ENCODE data around the gene LPAR1. TPM values are rescaled to one million over a fixed set of nuclear protein-coding genes. Genes with fewer than 3 reads are reported as not detected.

The LPAR1 gene
- total RNA-seq, 1 donor from 2014 or later = not detected

DNA sequence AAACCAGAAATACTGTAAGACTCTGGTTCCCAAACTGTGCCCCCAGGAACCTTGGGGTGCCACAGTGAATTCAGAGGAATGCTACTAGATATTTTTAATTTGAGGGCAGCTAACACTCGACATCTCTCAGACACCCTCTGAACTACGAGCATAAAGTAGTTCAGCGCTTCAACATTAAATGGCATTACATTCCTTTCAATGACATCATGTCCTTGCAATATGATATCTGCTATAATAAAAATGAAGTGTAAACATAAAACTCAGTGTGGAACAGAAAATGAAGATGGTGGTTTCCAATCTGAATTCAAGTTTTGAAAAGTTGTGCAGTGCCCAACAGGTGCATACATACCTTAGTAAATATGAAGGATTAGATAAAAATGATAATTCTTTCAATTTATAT is 116.1 kb downstream of the LPAR1 start:
- intact Hi-C loops (cut with micrococcal nuclease) = no loop called here

DNA sequence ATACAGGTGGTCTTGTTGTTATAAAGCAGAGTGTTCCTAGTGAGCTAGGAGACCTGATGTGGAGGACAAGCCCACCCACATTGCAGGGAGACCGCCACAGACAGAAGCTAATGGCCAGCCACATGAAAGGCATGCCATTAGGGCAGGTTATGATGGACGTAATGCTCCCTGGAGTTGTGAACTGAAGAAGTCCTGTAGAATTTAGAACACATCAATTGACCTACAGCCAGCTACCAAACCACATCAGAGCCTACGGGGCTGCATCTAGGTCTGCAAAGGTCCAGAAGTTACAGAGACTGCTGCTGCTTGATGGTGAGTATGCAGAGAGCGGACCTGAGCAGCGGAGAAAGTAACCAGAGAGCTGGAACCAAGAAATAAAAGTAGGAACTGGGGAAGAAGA is 116.6 kb downstream of the LPAR1 start:
- intact Hi-C loops (cut with micrococcal nuclease) = no loop called here

DNA sequence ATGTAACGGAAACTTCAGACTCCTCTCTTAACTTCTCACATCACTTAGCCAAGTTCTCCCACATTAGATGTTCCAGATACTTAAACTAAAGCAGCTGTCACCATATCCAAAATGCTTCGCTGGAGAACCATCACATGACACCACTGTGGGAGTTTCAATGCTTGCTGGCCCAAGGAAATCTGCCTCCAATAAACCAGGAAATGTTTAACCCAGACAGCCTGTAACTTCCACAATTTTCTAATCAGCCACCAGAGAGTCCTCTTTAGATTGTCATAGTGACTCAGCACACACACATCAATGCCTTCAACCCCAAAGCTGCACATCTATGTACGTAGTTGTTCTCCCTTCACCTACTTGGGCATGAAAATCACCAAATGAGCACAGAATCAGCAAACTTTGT is 118.7 kb downstream of the LPAR1 start:
- intact Hi-C loops (cut with micrococcal nuclease) = no loop called here

DNA sequence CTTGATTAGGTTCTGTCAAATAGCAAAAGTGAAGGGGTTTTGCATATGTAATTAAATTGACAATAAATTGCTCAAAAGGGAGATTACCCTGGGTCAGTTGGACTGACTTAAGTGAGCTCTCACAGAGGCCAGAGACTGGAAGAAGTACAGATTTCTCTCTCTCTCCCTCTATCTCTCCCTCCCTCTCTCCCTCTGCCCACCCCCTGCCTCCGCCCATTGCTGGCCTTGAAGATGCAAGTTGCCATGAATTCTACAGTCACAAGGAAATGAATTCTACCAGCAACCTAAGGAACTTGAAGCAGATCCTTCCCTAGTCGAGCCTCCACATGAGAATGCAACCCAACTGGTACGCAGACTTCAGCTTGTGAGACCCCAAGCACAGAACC is 119.2 kb downstream of the LPAR1 start:
- intact Hi-C loops (cut with micrococcal nuclease) = no loop called here

DNA sequence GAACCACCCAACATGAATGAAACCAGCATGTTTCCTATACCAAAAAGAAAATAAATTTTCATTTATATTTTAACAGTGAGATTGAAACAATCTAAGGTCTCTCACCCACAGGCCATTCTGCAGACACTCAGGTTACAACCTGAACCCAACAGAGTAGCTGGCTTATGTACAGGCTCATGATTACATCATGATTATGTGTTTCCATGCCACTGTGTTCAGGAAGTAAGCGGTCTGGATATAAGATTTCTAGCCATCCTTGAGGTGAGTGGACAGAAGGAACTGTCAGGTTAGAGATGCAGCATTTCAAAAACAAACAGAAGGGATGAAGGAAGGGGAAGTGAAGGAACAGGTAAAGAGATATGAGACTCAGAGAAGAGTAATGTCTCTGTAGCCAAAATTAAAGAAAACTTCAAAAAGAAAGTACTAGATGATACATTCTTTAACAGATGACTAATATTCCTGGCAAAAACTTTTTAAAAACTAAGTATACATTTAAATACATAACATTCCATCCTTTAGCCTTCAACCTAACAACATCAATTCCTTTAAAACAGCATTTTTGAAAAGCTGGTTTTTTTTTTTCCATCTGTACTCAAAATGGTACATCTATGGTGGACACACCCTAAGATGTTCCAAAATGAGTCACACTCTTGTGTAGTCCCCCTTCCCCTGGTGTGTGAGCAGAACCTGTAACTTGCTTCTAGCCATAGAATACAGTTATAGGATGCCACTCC is 119.8 kb downstream of the LPAR1 start:
- intact Hi-C loops (cut with micrococcal nuclease) = no loop called here

DNA sequence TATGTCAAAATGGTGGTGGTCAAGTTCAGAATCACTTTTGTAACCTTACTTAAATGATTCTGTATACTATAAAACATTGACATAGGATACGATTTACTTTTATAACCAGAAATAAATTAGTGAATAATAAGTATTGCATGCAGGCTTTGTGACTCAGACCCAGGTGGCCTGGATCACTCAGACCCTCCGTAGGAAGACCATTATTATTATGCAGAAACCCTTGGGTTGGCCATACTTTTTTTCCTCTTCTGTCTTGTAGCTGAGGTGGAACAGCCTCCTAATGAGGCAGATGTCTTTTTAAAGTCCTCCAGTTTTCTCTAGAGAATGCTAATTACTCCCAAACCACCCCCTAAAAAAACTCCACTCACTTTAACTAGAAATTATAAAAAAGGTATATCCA is 121.9 kb downstream of the LPAR1 start:
- intact Hi-C loops (cut with micrococcal nuclease) = no loop called here

DNA sequence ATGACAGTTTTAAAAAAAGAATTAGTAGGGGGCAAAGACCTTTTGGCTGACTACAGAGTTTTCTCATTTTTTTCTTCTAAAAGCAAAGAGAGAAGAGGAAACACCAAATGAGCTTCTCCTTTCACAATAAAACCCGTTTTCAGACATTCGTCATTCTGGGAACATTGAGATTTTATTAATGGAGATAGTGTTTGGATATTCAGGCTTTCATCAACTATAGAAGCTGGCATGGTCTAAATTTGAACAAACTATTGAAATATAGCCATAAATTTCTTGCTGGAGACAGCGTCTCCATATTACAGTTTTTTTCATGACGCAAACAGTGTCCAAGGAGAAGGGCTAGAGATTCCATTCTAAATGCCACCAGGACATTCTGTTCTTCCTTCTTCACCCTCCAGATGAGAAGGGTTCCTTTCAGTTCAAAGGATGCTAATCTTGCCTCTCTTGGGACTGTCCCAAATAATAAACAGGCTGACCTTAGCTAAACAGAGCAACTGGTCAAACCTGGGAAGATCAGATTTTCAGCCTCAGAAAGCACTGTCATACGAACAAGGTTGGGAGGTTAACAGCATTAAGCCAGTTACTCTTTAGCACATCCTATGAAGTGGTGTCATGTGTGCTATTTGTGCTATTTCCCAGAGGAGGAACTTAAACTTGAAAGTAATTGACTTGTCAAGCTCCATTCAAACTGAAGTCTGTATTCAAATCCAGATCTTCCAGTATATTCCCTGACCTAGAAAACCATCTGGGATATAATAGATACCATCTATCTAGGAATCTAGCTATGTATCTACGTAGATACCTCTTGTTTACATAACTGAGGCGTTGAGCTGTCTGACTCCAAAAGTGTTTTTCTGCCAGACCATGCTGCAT is 125.6 kb downstream of the LPAR1 start:
- intact Hi-C loops (cut with micrococcal nuclease) = no loop called here

DNA sequence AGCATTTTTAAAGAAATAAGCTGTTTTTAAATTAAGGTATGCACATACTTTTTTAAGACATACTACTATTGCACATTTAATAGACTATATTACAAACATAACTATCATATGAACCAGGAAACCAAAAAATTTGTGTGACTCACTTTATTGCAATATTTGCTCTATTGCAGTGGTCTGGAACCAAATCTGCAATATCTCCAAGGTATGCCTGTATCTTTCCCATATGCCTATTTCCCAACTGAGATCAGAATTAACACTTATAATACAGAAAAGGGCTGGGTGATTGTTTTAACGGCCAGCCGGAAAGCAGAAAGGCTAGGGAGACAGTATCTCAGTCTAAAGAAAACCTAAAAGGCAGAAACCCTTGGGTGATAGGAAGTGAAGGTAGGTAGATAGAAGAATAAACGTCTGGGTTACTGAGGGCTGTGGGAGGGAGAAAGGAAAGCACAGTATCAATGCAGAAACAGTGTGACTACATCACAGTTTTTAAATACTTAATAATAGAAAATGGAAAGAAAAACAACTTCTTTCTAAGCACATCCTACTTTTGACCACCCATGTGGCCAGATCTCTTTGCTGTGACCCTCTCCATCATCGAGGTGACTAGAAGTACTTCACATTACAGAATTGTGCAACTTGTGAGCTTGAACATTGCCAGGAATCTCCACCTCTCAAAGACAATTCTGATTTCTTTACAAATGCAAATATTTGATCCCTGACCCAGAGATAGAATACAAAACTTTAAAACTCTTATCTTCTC is 126.4 kb downstream of the LPAR1 start:
- intact Hi-C loops (cut with micrococcal nuclease) = no loop called here

DNA sequence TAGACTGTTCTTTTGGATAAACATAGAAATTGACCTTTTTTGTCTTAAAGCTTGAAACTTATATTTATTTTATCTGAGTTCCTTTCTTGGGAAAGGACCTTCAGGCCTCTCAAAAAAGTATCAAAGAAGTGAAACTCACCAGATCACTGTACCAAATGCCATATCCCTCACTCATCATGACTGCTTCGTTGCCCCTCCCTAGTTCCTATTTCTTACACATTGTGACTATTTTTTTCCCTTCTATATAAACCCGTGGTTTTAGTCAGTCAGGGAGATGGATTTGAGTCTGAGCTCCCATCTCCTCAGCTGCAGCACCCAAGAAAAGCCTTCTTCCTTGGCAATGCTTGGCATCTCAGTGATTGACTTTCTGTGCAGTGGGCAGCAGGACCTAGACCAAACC is 129.4 kb downstream of the LPAR1 start:
- intact Hi-C loops (cut with micrococcal nuclease) = no loop called here

DNA sequence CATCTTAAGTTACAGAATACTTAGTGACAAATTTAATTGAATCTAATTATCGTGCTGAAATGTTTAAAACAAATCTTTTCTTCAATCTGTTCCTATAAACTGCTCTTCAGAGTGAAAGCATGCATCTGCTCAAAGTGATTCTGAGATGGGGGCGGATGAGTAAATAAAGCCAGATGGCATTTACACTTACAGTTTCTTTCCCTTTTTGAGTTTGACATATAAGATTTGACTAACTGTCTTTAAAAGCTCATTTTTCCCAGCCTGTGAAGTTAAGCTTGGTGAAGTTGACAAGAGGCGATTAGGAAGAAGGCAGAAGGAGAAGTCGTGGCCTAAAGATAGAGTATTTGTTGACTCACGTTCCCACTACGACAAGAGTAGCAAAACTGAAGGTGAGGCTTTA is 137.4 kb downstream of the LPAR1 start:
- intact Hi-C loops (cut with micrococcal nuclease) = no loop called here

DNA sequence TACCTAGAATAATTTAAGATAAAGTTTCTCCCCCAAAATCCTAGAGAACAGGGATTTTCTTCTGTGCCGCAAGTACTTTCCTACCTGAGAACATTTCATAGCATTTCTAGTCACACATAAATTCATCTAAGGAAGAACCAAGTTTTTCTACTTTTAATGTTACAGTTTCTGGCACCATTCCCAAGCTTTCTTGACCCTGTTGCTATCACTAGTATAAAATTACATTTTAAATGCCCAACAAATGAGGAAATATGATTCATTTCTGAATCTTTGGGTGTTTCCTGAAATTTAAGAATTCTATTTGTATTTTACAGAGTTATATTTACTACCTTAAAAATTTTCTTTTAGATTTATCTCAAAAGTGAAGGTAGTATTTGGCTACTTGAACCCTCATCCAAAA is 137.8 kb downstream of the LPAR1 start:
- intact Hi-C loops (cut with micrococcal nuclease) = no loop called here

DNA sequence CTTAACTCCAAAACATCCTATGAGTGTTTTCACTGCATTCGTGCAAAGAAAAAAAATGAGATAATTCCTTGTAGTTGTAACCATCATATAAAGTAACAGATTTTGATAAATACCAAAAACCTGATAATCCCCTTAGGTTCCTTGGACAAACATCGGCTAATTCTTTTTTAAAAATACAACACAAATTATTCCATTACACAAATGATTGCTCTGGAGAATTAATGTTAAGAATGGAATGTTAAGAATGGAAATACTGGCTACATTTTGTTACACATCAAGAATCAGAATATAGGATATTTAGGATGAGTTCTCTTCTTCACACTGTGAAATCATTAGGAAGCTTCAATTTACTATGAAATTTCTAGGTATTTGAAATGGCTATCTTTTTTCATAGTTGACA is 139.4 kb downstream of the LPAR1 start:
- intact Hi-C loops (cut with micrococcal nuclease) = no loop called here

DNA sequence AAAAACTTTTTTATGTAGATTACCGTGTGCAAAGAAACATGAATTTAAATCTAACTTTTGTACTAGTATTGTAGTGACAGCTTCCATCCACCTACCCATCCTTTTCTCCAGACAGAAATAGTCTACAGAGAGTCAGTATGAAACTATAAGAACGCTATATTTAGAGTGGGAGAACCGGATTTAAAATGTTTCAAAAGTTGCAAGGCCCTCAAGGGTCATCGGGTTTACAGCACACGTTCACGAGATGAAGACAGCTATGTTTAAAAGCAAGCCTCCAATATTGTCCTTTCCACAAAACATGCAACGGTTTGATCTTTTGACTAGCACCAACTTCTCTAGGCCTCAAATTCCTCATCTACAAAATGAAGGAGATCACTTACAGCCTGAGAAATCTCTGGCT is 139.9 kb downstream of the LPAR1 start:
- intact Hi-C loops (cut with micrococcal nuclease) = no loop called here

DNA sequence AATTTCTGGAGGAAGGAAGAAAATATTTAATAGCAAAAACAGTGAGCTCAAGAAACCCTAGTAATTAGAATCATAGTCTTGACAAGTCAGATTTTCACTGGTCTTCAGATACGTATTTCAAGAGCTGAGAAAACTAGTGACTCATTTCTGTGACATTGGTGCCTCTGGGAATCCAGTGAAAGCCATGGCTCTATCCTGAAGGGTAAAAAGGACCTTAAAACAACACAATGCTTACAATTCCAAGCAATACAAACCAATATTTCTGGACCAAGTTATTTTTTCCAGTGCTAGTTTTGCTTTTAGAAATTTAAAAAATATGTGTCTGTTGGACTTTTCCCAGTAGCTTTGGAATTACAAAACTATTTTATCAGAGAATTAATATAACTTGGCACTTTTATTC is 140.3 kb downstream of the LPAR1 start:
- intact Hi-C loops (cut with micrococcal nuclease) = no loop called here

DNA sequence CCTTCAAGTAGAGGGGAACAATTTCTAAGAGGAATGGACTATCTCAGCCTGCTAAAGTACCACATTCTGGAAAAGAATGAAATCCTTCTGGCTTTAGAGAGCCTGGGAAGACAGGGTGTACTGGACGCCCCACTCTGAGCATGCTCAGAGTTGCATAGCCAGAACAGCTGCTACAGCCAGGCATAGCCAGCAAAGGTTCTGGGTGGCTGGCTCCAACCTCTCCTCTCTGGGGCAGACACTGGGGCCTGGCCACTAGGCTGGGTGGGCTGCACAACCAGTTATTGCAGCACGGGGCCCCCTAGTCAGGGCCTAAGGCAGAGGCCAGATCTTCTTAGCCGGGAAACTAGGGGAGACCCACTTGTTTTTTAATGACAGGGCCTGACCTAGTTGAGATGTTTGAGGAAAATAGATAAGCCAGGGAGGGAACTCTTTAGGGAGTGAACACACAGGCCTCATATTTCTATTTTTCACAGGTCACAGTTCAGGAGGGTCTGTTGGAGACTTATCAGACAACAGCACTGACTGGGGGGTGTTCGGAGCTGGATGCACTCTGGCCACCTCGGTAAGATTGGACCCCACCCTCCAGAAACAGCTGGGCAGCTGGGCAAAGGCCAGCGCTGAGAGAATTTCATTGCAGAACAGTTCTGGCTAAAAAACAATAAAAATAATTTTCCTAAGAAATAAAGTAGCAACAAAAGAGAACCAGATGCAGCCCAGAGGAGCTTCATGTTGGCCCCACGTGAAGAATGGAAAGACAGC is 142.9 kb downstream of the LPAR1 start:
- intact Hi-C loops (cut with micrococcal nuclease) = no loop called here

DNA sequence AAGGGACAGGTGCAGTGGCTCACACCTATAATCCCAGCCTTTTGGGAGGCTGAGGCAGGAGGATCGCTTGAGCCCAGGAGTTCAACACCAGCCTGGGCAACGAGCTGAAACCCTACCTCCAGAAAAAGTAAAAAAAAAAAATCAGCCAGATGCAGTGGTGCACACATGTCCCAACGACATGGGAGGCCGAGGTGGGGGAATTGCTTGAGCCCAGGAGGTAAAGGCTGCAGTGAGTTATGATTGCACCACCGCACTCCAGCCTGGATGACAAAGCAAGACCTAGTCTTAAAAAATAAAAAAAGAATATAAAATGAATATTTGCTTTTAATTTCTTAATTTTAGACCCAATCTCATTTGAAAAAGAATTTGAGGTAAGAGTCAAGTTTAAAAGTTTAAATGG is 143.5 kb downstream of the LPAR1 start:
- intact Hi-C loops (cut with micrococcal nuclease) = no loop called here

DNA sequence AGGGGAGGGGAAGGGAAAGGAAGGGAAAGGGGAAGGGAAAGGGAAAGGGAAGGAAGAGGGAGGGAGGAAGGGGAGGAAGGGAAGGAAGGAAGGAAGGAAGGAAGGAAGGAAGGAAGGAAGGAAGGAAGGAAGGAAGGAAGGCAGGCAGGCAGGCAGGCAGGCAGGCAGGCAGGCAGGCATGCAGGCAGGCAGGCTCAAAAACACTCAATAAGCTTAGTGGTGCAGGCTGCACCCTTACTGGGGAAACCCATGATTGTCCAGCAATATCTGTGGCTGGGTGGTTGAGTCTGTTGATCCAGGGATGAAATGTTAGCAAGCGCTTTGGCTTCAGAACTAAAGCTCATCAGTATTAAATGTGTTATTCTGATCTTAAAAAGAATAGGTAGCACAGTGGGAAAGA is 145.6 kb downstream of the LPAR1 start:
- intact Hi-C loops (cut with micrococcal nuclease) = no loop called here

DNA sequence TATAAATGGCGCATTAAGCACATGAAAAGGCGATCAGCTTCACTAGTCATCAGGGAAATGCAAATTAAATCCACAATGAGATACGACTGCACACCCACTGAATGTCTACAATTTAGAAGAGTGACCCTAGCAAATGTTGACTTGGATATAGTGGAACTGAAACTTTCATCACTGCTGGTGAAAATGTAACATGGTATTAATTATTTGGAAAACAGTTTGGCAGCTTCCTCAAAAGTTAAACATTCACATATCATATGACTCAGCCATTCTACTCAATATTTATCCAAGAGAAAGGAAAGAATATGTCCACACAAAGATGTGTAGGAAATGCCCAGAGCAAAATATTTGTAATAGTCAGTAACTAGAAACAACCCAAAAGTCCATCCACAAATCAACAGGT is 146.5 kb downstream of the LPAR1 start:
- intact Hi-C loops (cut with micrococcal nuclease) = no loop called here

DNA sequence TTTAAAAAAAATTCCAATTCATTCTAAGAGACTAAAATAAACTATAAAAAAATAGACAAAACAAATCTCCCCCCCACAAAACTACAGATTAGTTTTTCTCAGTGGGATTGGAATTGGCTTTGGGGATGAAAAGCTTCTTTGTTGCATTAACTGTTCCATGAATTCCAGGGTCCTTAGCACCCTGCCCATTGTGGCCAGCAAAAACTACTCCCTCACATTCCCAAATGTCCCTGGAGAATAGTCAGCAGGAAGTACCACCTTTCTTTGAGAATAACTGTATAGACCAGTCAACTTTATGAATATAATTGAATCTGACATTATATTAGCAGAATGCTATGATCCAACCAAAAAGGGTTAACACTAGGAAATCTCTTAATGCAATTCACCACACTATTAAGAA is 147.9 kb downstream of the LPAR1 start:
- intact Hi-C loops (cut with micrococcal nuclease) = no loop called here

DNA sequence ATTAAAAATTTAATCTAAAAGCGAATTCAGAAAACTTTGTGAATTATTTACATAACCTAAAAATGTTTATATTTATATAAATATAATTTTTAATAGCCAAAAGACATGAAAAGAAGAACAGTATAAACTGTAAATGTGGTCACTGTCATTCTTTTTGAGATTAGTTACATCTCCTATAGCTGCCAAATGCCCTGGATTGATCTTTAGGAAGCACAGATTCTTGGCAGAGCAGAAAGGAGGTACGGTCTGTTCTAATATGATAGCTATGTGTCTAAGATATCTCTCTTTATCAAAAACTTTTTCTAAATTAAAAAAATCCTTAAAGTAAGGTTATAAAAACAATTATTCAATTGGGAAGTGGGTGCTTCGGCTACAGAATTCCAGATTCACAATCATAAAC is 151.0 kb downstream of the LPAR1 start:
- intact Hi-C loops (cut with micrococcal nuclease) = loop anchor here (10.0 kb wide), 1 partner anchor 62 kb away; no protein-coding TSS in a partner anchor

DNA sequence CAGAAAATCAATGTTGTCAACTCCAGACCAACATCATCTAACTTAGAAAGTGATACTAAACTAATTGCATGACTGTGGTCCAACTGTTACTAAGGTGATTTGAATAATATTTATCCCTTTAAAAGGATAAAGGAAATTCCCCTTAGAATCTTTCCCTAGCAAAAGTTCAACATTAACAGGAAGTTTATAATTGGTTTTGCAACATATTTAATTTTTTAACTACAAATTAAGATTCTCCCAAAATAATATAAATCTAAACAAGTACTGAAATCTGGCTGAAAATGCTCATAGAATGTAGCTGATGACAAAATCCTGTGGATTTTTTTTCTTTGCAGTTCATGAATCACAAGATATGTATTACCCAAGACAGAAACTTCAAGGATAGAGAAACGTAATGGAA is 151.4 kb downstream of the LPAR1 start:
- intact Hi-C loops (cut with micrococcal nuclease) = loop anchor here (10.0 kb wide), 1 partner anchor 62 kb away; no protein-coding TSS in a partner anchor
